Neural progenitor cell (in vitro differentiated cells): Measurements from ENCODE around the gene RHCG. TPM values are rescaled to one million over a fixed set of nuclear protein-coding genes. Genes with fewer than 3 reads are reported as not detected.

ENCODE experiments used
- DNase-seq: peaks from one replicate; pipeline ENCODE4 v3.0.0-alpha.2; 2016; ENCODE audit warnings: low spot score
- H2AFZ ChIP-seq: fragments of 200-600 bp; sonication (generic); replicated peaks from 2 replicates; pipeline ENCODE4 v1.6.1; 2016; ENCODE audit warnings: antibody characterized with exemption
- H3F3A ChIP-seq: fragments of 200-600 bp; sonication (generic); 2 replicates; pipeline ENCODE4 v1.6.1; 2016; ENCODE audit warnings: antibody characterized with exemption, low read depth
- H3K27ac ChIP-seq: fragments of 200-600 bp; sonication (generic); 2 replicates; pipeline ENCODE4 v1.5.1; 2016; ENCODE audit warnings: mild to moderate bottlenecking
- H3K27me3 ChIP-seq: fragments of 200-600 bp; sonication (generic); 2 replicates; pipeline ENCODE4 v1.6.1; 2016; ENCODE audit warnings: mild to moderate bottlenecking, moderate library complexity
- H3K36me3 ChIP-seq: fragments of 200-600 bp; sonication (generic); 2 replicates; pipeline ENCODE4 v1.5.1; 2016
- H3K4me1 ChIP-seq: fragments of 200-600 bp; sonication (generic); 2 replicates; pipeline ENCODE4 v1.6.1; 2016; ENCODE audit warnings: mixed run types
- H3K4me2 ChIP-seq: fragments of 200-600 bp; sonication (generic); 2 replicates; pipeline ENCODE4 v1.6.1; 2016
- H3K4me3 ChIP-seq: fragments of 200-600 bp; sonication (generic); 2 replicates; pipeline ENCODE4 v1.5.1; 2016
- H3K79me2 ChIP-seq: fragments of 200-600 bp; sonication (generic); 2 replicates; pipeline ENCODE4 v1.6.1; 2016; ENCODE audit warnings: low read depth
- H3K9ac ChIP-seq: fragments of 200-600 bp; sonication (generic); 2 replicates; pipeline ENCODE4 v1.6.1; 2016
- H3K9me3 ChIP-seq: fragments of 200-600 bp; sonication (generic); 2 replicates; pipeline ENCODE4 v1.5.1; 2016; ENCODE audit warnings: low read depth
- H4K20me1 ChIP-seq: fragments of 200-600 bp; sonication (generic); 2 replicates; pipeline ENCODE4 v1.6.1; 2016; ENCODE audit warnings: low read depth
- H3K27ac Mint-ChIP-seq: 3 replicates; pipeline ENCODE4 v1.8.0; 2021; ENCODE audit warnings: mixed read lengths
- H3K27me3 Mint-ChIP-seq: 2 replicates; pipeline ENCODE4 v1.8.0; 2022; ENCODE audit warnings: low read depth, mild to moderate bottlenecking, inconsistent platforms, moderate library complexity, mixed read lengths; ENCODE audit not compliant: insufficient read depth
- H3K36me3 Mint-ChIP-seq: 3 replicates; pipeline ENCODE4 v1.8.0; 2021; ENCODE audit warnings: mixed read lengths
- H3K4me1 Mint-ChIP-seq: 3 replicates; pipeline ENCODE4 v1.8.0; 2021; ENCODE audit warnings: mixed read lengths
- H3K4me3 Mint-ChIP-seq: 3 replicates; pipeline ENCODE4 v1.8.0; 2021; ENCODE audit warnings: mild to moderate bottlenecking, moderate library complexity, mixed read lengths
- H3K9me3 Mint-ChIP-seq: 3 replicates; pipeline ENCODE4 v1.8.0; 2020; ENCODE audit warnings: mixed read lengths
- EZH2 ChIP-seq: fragments of 200-600 bp; sonication (generic); IDR thresholded peaks from 2 replicates; pipeline ENCODE4 v1.6.1; 2017; ENCODE audit warnings: antibody characterized with exemption, mild to moderate bottlenecking, moderate library complexity
- EZH2phosphoT487 ChIP-seq: fragments of 200-600 bp; sonication (generic); IDR thresholded peaks from 2 replicates; pipeline ENCODE4 v1.6.1; 2017; ENCODE audit warnings: antibody characterized with exemption
- total RNA-seq: library from RNA; depleted of rRNA; stranded (reverse); fragments of >200 nt; gene quantifications from 2 replicates; pipeline ENCODE4 v1.2.3, GENCODE V29; 2015; ENCODE audit warnings: low replicate concordance
- TF ChIP-seq, protein P1 (sequence below): fragments of 200-600 bp; sonication (generic); IDR thresholded peaks from 2 replicates; pipeline ENCODE4 v1.5.1; 2017; ENCODE audit warnings: antibody characterized with exemption, mild to moderate bottlenecking

Gene RHCG
- total RNA-seq, 1 donor from 2014 or later = not detected

DNA sequence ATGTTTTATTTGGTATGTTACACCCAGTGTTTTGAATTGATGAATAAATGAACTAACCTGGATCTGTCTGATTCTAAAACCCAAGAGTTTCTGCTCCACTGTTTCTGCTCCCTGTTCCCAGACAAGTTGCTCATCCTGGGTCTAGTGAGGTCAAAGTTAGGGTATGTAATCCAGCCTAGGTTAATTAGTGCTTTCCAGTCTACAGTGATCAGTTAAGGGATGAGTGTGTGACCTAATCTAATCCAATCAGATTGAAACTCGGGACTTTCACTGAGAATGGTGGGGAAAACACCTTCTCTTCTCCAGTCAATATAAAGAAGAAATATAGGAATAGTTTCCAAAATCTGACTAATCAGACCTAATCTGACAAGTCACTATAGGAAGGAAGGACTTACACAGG lies 27.8 kb upstream of the RHCG start:
- H3K9me3 Mint-ChIP-seq = no peaks in the 10 kb centered on the region
- no peak overlapping the region for H3K4me3 Mint-ChIP-seq
- H2AFZ ChIP-seq = no peak overlapping the region
- H3K4me1 Mint-ChIP-seq = no peaks in the 10 kb centered on the region
- H3K9ac ChIP-seq = no peak overlapping the region
- TF ChIP-seq EZH2 (no peak), EZH2phosphoT487 (no peak)
- TF ChIP-seq, protein P1, sequence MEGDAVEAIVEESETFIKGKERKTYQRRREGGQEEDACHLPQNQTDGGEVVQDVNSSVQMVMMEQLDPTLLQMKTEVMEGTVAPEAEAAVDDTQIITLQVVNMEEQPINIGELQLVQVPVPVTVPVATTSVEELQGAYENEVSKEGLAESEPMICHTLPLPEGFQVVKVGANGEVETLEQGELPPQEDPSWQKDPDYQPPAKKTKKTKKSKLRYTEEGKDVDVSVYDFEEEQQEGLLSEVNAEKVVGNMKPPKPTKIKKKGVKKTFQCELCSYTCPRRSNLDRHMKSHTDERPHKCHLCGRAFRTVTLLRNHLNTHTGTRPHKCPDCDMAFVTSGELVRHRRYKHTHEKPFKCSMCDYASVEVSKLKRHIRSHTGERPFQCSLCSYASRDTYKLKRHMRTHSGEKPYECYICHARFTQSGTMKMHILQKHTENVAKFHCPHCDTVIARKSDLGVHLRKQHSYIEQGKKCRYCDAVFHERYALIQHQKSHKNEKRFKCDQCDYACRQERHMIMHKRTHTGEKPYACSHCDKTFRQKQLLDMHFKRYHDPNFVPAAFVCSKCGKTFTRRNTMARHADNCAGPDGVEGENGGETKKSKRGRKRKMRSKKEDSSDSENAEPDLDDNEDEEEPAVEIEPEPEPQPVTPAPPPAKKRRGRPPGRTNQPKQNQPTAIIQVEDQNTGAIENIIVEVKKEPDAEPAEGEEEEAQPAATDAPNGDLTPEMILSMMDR = no peak
- H3K27ac Mint-ChIP-seq = no peak overlapping the region
- H4K20me1 ChIP-seq = no peaks in the 10 kb centered on the region
- H3K27me3 ChIP-seq = no peaks in the 10 kb centered on the region
- no peak overlapping the region for H3K27ac ChIP-seq
- H3K4me1 ChIP-seq = no peaks in the 10 kb centered on the region
- H3K79me2 ChIP-seq = no peaks in the 10 kb centered on the region
- no peaks in the 10 kb centered on the region for H3K36me3 ChIP-seq
- no peaks in the 10 kb centered on the region for H3K9me3 ChIP-seq
- no peaks in the 10 kb centered on the region for H3F3A ChIP-seq
- peaks cover 3% of the 10 kb centered on the region for H3K27me3 Mint-ChIP-seq
- H3K36me3 Mint-ChIP-seq = no peaks in the 10 kb centered on the region
- no peak for DNase-seq
- no peak overlapping the region for H3K4me2 ChIP-seq
- no peak overlapping the region for H3K4me3 ChIP-seq

DNA sequence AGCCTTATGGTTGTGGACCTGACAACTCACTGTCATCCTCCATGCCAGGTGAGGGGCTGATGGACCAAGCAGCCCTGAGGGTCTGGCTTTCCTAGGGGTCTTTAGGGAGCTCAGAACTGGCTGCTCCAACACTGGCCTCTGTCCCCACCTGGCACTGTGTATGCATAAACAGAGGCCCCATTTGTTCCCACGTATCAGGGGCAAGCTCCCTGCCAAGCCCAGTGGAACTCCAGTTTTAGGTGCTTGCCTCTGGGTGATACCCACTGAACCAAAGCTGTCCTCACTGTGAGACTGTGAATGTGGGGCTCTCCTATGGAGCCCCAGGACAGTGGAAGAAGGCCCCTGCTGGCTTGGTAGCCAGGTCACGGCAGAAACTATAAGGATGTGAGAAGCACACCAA lies 26.7 kb upstream of the RHCG start:
- peaks cover 4% of the 10 kb centered on the region for H3K27me3 Mint-ChIP-seq

DNA sequence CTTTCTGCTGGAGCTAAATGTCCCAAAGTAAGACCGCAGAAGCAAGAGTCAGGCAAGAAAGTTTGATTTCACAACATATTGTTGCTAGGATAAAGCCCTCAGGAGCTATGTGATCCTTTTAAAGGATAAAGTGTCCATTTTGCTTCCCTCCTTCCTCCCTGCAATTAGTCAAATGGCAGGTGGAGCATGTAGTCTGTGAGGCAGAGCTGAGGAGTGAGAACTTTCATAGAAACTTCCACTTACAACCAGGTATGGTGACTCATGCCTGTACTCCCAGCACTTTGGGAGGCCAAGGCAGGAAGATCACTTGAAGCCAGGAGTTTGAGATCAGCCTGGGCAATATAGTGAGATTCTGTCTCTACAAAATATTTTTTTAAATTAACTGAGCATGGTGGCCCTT lies 25.2 kb upstream of the RHCG start:
- Histone ChIP-seq H3K27ac (no peak overlapping the region), H3K79me2 (no peaks in the 10 kb centered on the region), H3K4me1 (no peaks in the 10 kb centered on the region), H3K9ac (no peak overlapping the region), H3K9me3 (no peaks in the 10 kb centered on the region), H3K4me2 (no peak overlapping the region), H2AFZ (no peak overlapping the region), H3K27me3 (no peaks in the 10 kb centered on the region), H3F3A (no peaks in the 10 kb centered on the region), H4K20me1 (no peaks in the 10 kb centered on the region), H3K4me3 (no peak overlapping the region), H3K36me3 (no peaks in the 10 kb centered on the region)
- Mint-ChIP-seq H3K27me3 (peaks cover 4% of the 10 kb centered on the region), H3K4me3 (no peak overlapping the region), H3K9me3 (no peaks in the 10 kb centered on the region), H3K4me1 (no peaks in the 10 kb centered on the region), H3K36me3 (no peaks in the 10 kb centered on the region), H3K27ac (no peak overlapping the region)
- no peak for DNase-seq
- no peak for TF ChIP-seq EZH2
- TF ChIP-seq, protein P1 = no peak
- TF ChIP-seq EZH2phosphoT487 = no peak

More for the DNA sequence above, 26.7 kb upstream of the RHCG start:
- Mint-ChIP-seq H3K9me3 (no peaks in the 10 kb centered on the region), H3K36me3 (no peaks in the 10 kb centered on the region), H3K4me1 (no peaks in the 10 kb centered on the region), H3K27ac (no peak overlapping the region), H3K4me3 (no peak overlapping the region)
- Histone ChIP-seq H3K4me3 (no peak overlapping the region), H3K9me3 (no peaks in the 10 kb centered on the region), H3K27me3 (no peaks in the 10 kb centered on the region), H3K9ac (no peak overlapping the region), H3K4me2 (no peak overlapping the region), H3K4me1 (no peaks in the 10 kb centered on the region), H3K36me3 (no peaks in the 10 kb centered on the region), H4K20me1 (no peaks in the 10 kb centered on the region), H3K79me2 (no peaks in the 10 kb centered on the region), H2AFZ (no peak overlapping the region), H3F3A (no peaks in the 10 kb centered on the region), H3K27ac (no peak overlapping the region)
- TF ChIP-seq EZH2phosphoT487 = no peak
- TF ChIP-seq, protein P1 = no peak
- no peak for TF ChIP-seq EZH2
- no peak for DNase-seq

DNA sequence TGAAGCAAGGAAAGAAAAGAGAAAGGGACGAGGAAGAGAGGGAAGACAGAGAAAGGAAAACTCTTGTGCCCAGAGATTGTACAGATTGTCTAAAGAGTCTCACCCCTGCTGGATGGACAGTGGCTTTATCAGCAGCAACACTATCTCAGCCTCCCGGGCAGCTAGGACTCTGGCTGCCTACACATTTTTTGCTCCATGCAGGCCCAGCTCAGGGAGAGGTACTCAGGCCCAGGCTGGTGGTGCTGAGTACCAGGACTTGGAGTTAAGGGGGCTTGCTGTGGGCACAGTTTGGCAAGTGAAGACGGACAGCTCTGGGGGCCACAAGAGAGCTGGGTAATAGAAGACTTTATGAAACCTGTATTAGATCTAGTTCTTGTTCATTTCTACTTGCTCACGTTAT lies 19.1 kb upstream of the RHCG start:
- H3K36me3 Mint-ChIP-seq = no peaks in the 10 kb centered on the region
- H3K4me3 Mint-ChIP-seq = no peak overlapping the region

More for the DNA sequence above, 19.1 kb upstream of the RHCG start:
- Histone ChIP-seq H3K9ac (no peak overlapping the region), H4K20me1 (no peaks in the 10 kb centered on the region), H3K79me2 (no peaks in the 10 kb centered on the region), H3K27ac (no peak overlapping the region), H3K9me3 (no peaks in the 10 kb centered on the region), H3F3A (no peaks in the 10 kb centered on the region), H3K4me3 (no peak overlapping the region), H3K4me1 (no peaks in the 10 kb centered on the region), H2AFZ (no peak overlapping the region), H3K36me3 (no peaks in the 10 kb centered on the region), H3K4me2 (no peak overlapping the region), H3K27me3 (no peaks in the 10 kb centered on the region)
- no peak for DNase-seq
- Mint-ChIP-seq H3K4me1 (no peaks in the 10 kb centered on the region), H3K9me3 (no peaks in the 10 kb centered on the region), H3K27me3 (peaks cover 5% of the 10 kb centered on the region), H3K27ac (no peak overlapping the region)
- TF ChIP-seq, protein P1 = no peak
- no peak for TF ChIP-seq EZH2phosphoT487
- TF ChIP-seq EZH2 = no peak
